T-helper 1 cell treated with Interleukin-12 subunit alpha and Interleukin-12 subunit beta and Interleukin-4 antibody, amounts not matched to agents 30 μg/mL and 1 μg/mL, for 36 hours (primary cell): ENCODE measurements around the gene SLC16A13.

ENCODE experiments used
- H3K27ac Mint-ChIP-seq: one replicate; pipeline ENCODE4 v1.8.0; 2021; ENCODE audit warnings: mild to moderate bottlenecking, mixed read lengths
- H3K27me3 Mint-ChIP-seq: one replicate; pipeline ENCODE4 v1.8.0; 2021; ENCODE audit warnings: low read depth, mixed read lengths
- H3K36me3 Mint-ChIP-seq: one replicate; pipeline ENCODE4 v1.8.0; 2021; ENCODE audit warnings: low read depth, mixed read lengths
- H3K4me1 Mint-ChIP-seq: one replicate; pipeline ENCODE4 v1.8.0; 2021; ENCODE audit warnings: low read depth, mixed read lengths
- H3K4me3 Mint-ChIP-seq: one replicate; pipeline ENCODE4 v1.8.0; 2021; ENCODE audit warnings: mild to moderate bottlenecking, moderate library complexity, mixed read lengths
- H3K9me3 Mint-ChIP-seq: one replicate; pipeline ENCODE4 v1.8.0; 2021; ENCODE audit warnings: mixed read lengths

The SLC16A13 gene

DNA sequence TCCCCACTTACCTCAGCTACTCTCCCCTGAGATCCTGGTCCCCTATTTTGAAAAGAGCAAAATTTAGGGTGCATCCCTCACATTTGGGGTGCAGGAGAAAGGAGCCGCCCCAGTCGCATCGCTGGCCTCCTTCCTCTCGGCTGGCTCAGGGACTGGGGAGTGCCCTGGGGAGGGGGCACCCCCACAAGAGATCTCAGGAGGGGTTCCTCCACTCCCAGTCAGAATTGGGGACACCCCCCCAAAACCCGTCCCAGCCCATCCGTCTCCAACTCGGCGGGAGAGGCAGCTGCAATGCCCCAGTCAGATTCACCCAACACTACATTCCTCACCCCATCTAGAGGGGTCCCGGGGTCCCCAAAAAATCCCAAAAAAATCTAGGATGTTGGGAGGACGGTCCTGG, 16.4 kb upstream of the SLC16A13 start:
- no peak overlapping the region for H3K4me3 Mint-ChIP-seq
- no peaks in the 10 kb centered on the region for H3K27me3 Mint-ChIP-seq
- H3K9me3 Mint-ChIP-seq, result no peaks in the 10 kb centered on the region
- no peak overlapping the region for H3K27ac Mint-ChIP-seq
- peaks cover 13% of the 10 kb centered on the region for H3K36me3 Mint-ChIP-seq
- peaks cover 71% of the 10 kb centered on the region for H3K4me1 Mint-ChIP-seq

DNA sequence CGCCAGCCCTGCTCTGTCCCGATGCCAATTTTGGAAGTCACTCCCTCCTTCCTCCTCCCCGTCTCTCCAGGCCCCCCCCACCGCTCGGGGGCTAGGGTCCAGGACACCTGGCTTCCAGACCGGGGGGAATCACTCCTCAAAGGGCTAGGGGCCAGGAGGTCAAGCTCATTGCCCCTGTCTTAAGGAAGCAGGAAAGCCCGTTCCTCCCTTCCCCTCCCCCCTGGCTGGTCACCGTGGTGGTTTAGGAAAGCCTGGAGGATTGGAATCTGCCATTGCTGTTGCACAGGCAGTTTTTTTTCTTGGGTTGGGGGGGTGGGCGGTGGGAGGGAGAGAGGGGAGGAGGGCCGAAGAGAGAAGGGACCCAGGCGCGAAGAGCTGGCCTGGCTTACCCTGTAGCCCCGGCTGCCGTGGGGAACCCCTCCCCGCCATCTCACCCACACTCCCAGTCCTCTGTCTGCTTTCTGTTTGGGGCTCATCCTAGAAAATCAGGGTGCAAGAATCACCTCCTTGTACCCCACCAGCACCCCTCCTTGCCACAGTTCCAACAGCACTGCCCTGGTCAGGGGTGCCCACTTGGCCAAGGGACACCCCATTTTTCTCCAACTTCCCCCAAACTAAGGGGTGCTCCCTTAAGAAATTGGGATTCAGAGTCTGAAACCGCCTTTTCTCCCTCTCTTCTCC, 15.8 kb upstream of the SLC16A13 start:
- Mint-ChIP-seq H3K4me1 (peaks cover 77% of the 10 kb centered on the region), H3K36me3 (peaks cover 12% of the 10 kb centered on the region), H3K27ac (peak overlapping the region; percentile 26), H3K27me3 (no peaks in the 10 kb centered on the region), H3K4me3 (peak overlapping the region; percentile 25), H3K9me3 (no peaks in the 10 kb centered on the region)

DNA sequence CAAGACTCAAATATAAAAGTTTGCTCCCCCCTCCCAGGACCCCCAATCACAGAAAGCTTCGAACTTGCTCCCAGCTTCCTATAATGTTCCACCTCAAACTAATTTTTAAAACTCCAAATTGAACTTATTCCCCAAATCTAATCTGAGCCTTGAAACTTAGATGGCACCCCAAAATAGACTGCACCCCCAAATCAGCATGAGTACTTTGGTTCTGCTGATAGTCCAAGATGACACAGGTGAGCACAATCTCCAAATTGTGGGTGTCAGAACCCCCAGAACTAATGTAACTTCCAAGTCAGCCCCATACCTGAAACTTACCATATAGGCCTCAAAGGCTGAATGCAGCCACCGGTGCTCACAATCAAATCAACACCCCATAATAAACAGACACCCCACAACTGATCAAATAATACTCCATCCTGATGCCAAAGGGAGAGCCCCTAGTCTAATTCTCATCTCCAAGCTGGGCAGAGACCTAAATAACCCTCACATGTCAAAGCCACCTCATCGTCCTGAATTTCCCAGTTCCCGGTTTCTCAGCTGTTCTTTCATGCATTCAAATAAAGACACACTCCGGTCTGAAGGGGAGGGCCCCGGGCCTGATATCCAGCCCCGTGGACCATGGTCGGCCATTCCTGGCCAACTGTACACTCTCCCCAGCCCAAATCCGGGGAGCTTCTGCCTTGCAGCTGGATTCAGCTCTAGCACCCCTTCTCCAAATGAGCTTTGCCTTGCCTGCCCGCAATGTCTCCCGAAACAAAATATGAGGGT, 14.7 kb upstream of the SLC16A13 start:
- Mint-ChIP-seq H3K9me3 (no peaks in the 10 kb centered on the region), H3K27ac (peak overlapping the region; percentile 62), H3K36me3 (peaks cover 12% of the 10 kb centered on the region), H3K27me3 (no peaks in the 10 kb centered on the region), H3K4me1 (peaks cover 71% of the 10 kb centered on the region), H3K4me3 (peak overlapping the region; percentile 69)

DNA sequence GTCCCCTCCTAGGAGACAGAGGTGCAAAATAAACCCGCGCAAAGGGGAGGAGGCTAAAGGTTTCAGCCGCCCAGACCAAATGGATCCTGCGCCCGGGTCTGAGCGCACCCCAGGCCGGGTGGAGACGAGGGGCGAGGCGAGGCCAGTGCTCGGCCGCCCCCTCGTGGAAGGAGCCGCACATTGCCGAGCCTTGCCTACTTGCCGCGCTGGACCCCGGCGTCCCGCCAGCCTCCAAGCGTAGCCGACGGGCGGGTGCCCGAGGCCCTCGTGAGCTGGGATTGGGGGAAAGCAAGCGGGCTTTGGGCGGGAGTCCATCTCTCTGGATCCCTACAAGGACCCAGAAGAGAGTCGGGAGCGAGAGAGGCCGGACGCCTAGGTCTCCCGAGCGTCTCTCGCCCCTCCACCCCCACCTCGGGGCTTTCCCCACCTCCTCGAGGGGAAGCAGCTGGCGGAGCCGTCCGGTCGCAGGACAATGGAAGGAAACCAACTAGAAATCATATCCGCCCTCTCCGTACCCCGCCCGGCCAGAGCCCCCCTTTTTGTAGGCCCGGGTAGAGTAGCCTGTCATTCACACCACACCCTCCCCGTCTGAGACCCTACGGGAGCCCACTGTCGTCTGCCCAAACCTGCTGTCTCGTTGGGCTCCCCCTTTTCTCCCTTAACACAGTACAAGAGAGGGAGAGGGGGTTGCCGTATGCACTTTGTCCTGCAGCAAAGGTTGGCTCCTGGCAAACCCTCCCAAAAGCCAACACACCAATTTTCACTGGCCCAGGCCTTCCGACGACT, 13.6 kb upstream of the SLC16A13 start:
- Mint-ChIP-seq H3K27ac (peak overlapping the region; percentile 88), H3K36me3 (peaks cover 8% of the 10 kb centered on the region), H3K4me3 (peak overlapping the region; percentile 69), H3K27me3 (no peaks in the 10 kb centered on the region), H3K9me3 (no peaks in the 10 kb centered on the region), H3K4me1 (peaks cover 62% of the 10 kb centered on the region)

DNA sequence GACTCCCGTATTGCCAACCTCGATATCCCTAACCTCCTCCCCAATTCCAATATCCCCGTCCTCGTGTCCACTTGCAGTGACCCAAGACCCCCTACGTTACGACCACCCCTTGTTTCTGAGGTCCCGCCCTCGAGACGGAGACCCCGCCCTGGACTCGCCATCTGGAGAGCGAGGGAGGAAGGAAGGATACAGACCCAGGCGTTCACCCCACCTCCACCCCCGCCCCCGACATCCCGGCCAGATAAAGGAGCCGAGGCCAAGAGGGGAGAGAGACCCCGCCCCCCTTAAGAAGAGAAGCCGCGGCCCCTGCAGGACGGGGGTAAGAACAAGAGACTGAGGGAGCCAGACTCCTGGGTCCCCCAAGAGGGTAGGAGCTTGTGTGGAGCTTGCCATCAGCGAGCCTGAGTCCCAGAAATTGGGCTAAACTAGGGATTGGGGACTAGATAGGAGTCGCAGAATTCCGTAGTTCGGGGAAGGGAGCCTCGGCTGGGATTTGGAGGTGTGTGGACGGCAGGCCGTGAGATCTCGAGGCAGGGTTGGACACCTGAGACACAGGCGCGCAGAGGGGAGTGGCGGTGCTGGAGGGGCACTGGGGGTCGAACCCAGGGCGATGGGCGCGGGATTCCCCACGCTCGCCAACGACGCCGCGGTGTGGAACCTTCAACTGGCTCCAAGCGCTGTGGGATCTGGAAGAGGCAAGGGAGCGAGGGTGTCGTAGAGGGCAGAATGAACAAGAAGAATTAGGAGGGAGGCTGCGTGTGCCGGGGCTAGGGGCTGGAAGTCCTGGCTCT, 12.8 kb upstream of the SLC16A13 start, which contains the start of gene BCL6B:
TSS of gene BCL6B (plus strand) at position 270 of the 791 bp plus-strand sequence. CDS start 622 bp downstream, outside the sequence.
- Mint-ChIP-seq H3K4me1 (peaks cover 54% of the 10 kb centered on the region), H3K27ac (peak within 1 kb of the TSS; percentile 88), H3K9me3 (no peaks in the 10 kb centered on the region), H3K27me3 (no peaks in the 10 kb centered on the region), H3K4me3 (peak within 1 kb of the TSS; percentile 69), H3K36me3 (peaks cover under 1% of the 10 kb centered on the region)

DNA sequence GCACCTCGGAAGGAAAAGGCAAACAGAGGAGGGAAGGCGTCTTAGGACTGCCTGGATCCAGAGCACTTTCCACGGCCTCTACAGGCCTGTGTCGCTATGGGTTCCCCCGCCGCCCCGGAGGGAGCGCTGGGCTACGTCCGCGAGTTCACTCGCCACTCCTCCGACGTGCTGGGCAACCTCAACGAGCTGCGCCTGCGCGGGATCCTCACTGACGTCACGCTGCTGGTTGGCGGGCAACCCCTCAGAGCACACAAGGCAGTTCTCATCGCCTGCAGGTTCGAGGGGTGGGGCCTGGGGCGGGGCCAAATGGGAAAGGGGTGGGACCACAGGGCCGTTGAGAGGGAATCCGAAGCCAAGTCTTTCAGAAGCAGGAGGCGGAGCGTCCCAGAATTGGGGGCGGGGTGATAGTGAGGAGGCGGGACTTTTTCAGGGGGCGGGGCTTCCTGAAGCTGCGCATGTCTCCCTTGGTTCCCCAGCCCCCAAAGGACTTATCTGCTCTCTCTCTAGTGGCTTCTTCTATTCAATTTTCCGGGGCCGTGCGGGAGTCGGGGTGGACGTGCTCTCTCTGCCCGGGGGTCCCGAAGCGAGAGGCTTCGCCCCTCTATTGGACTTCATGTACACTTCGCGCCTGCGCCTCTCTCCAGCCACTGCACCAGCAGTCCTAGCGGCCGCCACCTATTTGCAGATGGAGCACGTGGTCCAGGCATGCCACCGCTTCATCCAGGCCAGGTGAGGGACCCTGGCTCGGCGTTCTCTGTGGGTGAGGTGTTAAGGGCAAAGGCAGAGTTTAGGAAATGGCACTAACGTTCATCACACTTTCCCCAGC, 12.0 kb upstream of the SLC16A13 start:
- Mint-ChIP-seq H3K36me3 (no peaks in the 10 kb centered on the region), H3K9me3 (no peaks in the 10 kb centered on the region), H3K27me3 (no peaks in the 10 kb centered on the region), H3K4me1 (peaks cover 46% of the 10 kb centered on the region), H3K4me3 (peak overlapping the region; percentile 69), H3K27ac (peak overlapping the region; percentile 88)

DNA sequence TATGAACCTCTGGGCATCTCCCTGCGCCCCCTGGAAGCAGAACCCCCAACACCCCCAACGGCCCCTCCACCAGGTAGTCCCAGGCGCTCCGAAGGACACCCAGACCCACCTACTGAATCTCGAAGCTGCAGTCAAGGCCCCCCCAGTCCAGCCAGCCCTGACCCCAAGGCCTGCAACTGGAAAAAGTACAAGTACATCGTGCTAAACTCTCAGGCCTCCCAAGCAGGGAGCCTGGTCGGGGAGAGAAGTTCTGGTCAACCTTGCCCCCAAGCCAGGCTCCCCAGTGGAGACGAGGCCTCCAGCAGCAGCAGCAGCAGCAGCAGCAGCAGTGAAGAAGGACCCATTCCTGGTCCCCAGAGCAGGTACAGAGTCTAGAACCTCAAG, 11.4 kb upstream of the SLC16A13 start:
- no peak overlapping the region for H3K27ac Mint-ChIP-seq
- H3K36me3 Mint-ChIP-seq, result no peaks in the 10 kb centered on the region
- no peaks in the 10 kb centered on the region for H3K27me3 Mint-ChIP-seq
- H3K4me1 Mint-ChIP-seq, result peaks cover 51% of the 10 kb centered on the region
- no peak overlapping the region for H3K4me3 Mint-ChIP-seq
- no peaks in the 10 kb centered on the region for H3K9me3 Mint-ChIP-seq

DNA sequence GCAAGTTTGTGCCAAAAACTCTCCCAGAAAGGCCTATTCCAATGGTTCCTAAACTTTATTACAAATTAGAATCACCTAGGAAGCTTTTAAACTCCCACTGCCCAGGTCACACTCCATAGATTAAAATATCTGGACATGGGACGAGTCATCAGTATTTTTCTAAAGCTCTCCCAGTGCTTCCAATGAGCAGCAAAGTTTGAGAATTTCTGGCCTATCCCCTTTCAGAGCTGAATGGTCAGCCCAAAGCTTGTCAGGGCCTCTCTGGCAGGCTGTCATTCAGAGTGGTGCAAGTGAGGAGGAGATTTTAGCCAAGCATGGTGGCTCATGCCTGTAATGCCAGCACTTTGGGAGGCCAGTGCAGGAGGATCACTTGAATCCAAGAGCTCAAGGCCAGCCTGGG, 10.6 kb upstream of the SLC16A13 start:
- no peaks in the 10 kb centered on the region for H3K27me3 Mint-ChIP-seq
- H3K4me1 Mint-ChIP-seq, result peaks cover 57% of the 10 kb centered on the region
- H3K36me3 Mint-ChIP-seq, result no peaks in the 10 kb centered on the region
- no peak overlapping the region for H3K4me3 Mint-ChIP-seq
- H3K27ac Mint-ChIP-seq, result no peak overlapping the region
- no peaks in the 10 kb centered on the region for H3K9me3 Mint-ChIP-seq

DNA sequence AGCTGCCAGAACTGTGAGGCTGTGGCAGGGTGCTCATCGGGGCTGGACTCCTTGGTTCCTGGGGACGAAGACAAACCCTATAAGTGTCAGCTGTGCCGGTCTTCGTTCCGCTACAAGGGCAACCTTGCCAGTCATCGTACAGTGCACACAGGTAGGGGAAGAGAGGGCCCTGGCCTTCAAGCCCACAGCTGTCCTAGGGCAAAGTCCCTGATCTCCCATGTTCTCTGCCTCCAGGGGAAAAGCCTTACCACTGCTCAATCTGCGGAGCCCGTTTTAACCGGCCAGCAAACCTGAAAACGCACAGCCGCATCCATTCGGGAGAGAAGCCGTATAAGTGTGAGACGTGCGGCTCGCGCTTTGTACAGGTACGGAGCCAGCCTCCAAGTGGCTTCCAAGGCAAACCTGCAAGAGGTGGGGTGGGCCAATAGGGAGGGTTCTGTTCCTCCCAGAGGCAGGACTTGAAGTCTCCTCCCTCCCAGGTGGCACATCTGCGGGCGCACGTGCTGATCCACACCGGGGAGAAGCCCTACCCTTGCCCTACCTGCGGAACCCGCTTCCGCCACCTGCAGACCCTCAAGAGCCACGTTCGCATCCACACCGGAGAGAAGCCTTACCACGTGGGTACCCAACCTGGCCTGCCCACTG, 9.2 kb upstream of the SLC16A13 start:
- Mint-ChIP-seq H3K4me1 (peaks cover 51% of the 10 kb centered on the region), H3K4me3 (no peak overlapping the region), H3K27me3 (no peaks in the 10 kb centered on the region), H3K36me3 (peaks cover 3% of the 10 kb centered on the region), H3K27ac (no peak overlapping the region), H3K9me3 (no peaks in the 10 kb centered on the region)

DNA sequence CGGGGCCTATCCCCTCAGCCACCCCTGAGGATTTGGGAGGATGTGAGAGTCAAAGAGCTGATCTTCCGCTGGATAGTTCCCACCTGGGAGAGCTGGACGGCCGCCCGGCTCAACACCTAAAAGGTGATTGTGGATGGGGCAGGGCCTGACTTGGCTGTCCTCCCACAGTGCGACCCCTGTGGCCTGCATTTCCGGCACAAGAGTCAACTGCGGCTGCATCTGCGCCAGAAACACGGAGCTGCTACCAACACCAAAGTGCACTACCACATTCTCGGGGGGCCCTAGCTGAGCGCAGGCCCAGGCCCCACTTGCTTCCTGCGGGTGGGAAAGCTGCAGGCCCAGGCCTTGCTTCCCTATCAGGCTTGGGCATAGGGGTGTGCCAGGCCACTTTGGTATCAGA, 8.5 kb upstream of the SLC16A13 start:
- Mint-ChIP-seq H3K36me3 (peaks cover 4% of the 10 kb centered on the region), H3K27ac (no peak overlapping the region), H3K4me1 (peaks cover 53% of the 10 kb centered on the region), H3K9me3 (no peaks in the 10 kb centered on the region), H3K27me3 (no peaks in the 10 kb centered on the region), H3K4me3 (no peak overlapping the region)

DNA sequence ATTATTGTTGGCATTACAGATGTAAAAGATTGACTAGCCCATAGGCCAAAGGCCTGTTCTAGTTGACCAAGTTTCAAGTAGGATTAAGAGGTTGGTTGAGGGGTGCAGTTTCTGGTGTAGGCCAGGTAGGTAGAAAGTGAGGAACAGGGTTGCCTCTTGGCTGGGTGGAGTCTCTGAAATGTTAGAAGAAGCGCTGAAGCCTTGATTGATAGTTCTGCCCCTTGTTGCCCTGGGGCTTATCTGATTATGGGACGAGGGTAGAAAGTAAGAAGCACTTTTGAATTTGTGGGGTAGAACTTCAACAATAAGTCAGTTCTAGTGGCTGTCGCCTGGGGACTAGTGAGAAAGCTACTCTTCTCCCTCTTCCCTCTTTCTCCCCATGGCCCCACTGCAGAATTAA, 6.7 kb upstream of the SLC16A13 start:
- H3K27ac Mint-ChIP-seq, result peak overlapping the region; percentile 13
- no peaks in the 10 kb centered on the region for H3K27me3 Mint-ChIP-seq
- peaks cover 6% of the 10 kb centered on the region for H3K36me3 Mint-ChIP-seq
- H3K4me1 Mint-ChIP-seq, result peaks cover 43% of the 10 kb centered on the region
- H3K4me3 Mint-ChIP-seq, result no peak overlapping the region
- H3K9me3 Mint-ChIP-seq, result no peaks in the 10 kb centered on the region

DNA sequence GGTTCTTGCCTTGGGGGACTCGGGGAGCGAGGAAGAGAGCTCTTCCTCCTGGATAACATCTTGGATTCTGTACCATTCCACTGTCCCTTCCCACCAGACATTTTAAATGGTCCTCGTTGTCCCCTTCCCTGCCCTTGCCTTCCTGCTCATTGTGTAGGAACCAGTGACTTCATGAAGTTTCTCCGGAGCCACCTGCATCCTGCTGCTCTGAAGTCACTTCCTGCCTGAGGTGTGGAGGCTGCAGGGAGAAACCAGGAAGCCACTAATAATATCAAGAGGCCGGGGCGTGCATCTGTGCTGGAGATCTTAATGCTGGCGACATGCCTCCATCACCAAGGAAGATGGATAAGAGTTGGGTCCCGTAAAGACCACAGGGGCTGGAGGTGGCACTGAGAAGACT, 6.2 kb upstream of the SLC16A13 start:
- no peaks in the 10 kb centered on the region for H3K27me3 Mint-ChIP-seq
- no peaks in the 10 kb centered on the region for H3K9me3 Mint-ChIP-seq
- peak overlapping the region; percentile 80 for H3K27ac Mint-ChIP-seq
- peak overlapping the region; percentile 36 for H3K4me3 Mint-ChIP-seq
- H3K4me1 Mint-ChIP-seq, result peaks cover 42% of the 10 kb centered on the region
- H3K36me3 Mint-ChIP-seq, result peaks cover 6% of the 10 kb centered on the region

DNA sequence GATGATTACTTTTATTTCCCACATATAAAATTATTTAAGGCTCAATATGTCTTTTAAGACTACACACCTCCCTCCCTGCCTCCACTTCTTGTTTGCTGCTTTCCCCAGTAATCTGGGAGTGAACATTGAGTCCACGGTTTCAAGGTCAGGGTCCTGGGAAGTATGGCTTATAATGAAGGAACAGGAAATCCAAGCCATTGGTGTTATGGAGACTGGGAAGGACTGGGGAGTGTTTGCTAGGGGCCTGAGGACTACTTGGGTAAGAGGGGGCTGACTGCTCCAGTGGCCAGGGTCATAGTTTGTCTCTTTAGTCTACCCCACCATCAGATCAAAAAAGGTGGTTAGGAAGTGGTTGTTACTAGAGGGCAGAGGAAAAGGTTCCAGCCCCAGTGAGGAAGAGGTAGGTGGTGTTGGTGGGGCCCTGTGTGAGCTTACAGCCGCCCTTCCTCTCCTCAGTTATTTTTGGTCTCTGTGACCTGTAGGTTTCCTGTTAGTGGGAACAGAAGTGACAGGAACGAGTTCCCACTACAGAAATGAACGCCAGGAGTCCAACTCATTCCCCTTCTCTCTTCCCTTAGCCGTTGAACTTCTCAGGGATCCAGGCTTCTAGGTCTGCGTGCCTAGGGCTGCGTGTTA, 742 bp upstream of the SLC16A13 start:
- no peaks in the 10 kb centered on the region for H3K27me3 Mint-ChIP-seq
- peak overlapping the region; percentile 88 for H3K4me3 Mint-ChIP-seq
- no peaks in the 10 kb centered on the region for H3K9me3 Mint-ChIP-seq
- peak overlapping the region; percentile 96 for H3K27ac Mint-ChIP-seq
- peaks cover 41% of the 10 kb centered on the region for H3K4me1 Mint-ChIP-seq
- peaks cover 16% of the 10 kb centered on the region for H3K36me3 Mint-ChIP-seq
